Heart left ventricle (tissue), 16 donors: Measurements from ENCODE around the gene TWF2. TPM values are rescaled to one million over a fixed set of nuclear protein-coding genes. Genes with fewer than 3 reads are reported as not detected.
A peak's percentile ranks its signal among the peaks of the same experiment; 100 is the strongest.

Source experiments
- ATAC-seq, 4 donors: fragments of 200-7000 bp; cut with Tn5 transposase; one replicate each; pipeline ENCODE4 v1.9.1; 2020 to 2022; ENCODE audit warnings: moderate library complexity in 4 of 4, mild to moderate bottlenecking in 3 of 4, moderate number of reproducible peaks in 1 of 4
- DNase-seq, 5 donors: peaks; one replicate each; pipeline ENCODE4 v3.0.0-alpha.2; 2020
- H3K27ac ChIP-seq, 12 donors: fragments of 200-600 bp; sonication (generic) in 4 of 12; one replicate each; pipeline versions ENCODE4 v1.5.0 to v1.8.0; 2016 to 2022; ENCODE audit warnings: mild to moderate bottlenecking in 2 of 12
- H3K27me3 ChIP-seq, 9 donors: fragments of 200-600 bp; sonication (generic) in 2 of 9; one replicate each; pipeline versions ENCODE4 v1.5.1 to v1.8.0; 2016 to 2022; ENCODE audit warnings: mild to moderate bottlenecking in 3 of 9
- H3K36me3 ChIP-seq, 9 donors: fragments of 200-600 bp; sonication (generic) in 2 of 9; one replicate each; pipeline versions ENCODE4 v1.5.0 to v1.8.0; 2018 to 2022; ENCODE audit warnings: mild to moderate bottlenecking in 2 of 9
- H3K4me1 ChIP-seq, 12 donors: fragments of 200-600 bp; sonication (generic) in 4 of 12; one replicate each; pipeline versions ENCODE4 v1.5.0 to v1.8.0; 2016 to 2022; ENCODE audit warnings: mild to moderate bottlenecking in 3 of 12
- H3K4me3 ChIP-seq, 12 donors: fragments of 200-600 bp; sonication (generic) in 4 of 12; one replicate each; pipeline versions ENCODE4 v1.5.0 to v1.8.0; 2017 to 2022; ENCODE audit warnings: mild to moderate bottlenecking in 9 of 12, moderate library complexity in 4 of 12
- H3K9me3 ChIP-seq, 12 donors: fragments of 200-600 bp; sonication (generic) in 4 of 12; one replicate each; pipeline versions ENCODE4 v1.5.0 to v1.8.0; 2016 to 2022; ENCODE audit warnings: mild to moderate bottlenecking in 1 of 12
- CTCF ChIP-seq, 12 donors: fragments of 200-600 bp; sonication (generic) in 4 of 12; IDR thresholded peaks; one replicate each; pipeline versions ENCODE4 v1.5.0 to v1.8.0; 2018 to 2022; ENCODE audit warnings: antibody characterized with exemption in 12 of 12, mild to moderate bottlenecking in 5 of 12
- POLR2A ChIP-seq, 2 donors: fragments of 450-650 bp; IDR thresholded peaks; one replicate each; pipeline ENCODE4 v1.6.1; 2017; ENCODE audit warnings: antibody characterized with exemption in 2 of 2, mild to moderate bottlenecking in 2 of 2, moderate library complexity in 2 of 2
- WGBS, 4 donors: extraction: QIAGEN DNeasy Blood & Tissue Kit in 2 of 4; methylation state at CpG; one replicate each; pipeline versions ENCODE4 v1.1.5 to v1.1.7; 2013 to 2018; 5-methylcytosine and 5-hydroxymethylcytosine counted together
- intact Hi-C, 10 donors: fragments of 100-400 bp; cut with DNase I; formaldehyde crosslinking; loops; one replicate each; pipeline versions ENCODE4 v1.11.1 to v1.14.2; 2022
- polyA plus RNA-seq, 2 donors: library from polyadenylated mRNA; stranded (reverse); fragments of 200-250 nt; gene quantifications; one replicate each; pipeline ENCODE4 v1.2.3, GENCODE V29; 2013
- total RNA-seq, 9 donors: library from RNA; depleted of rRNA in 2 of 9; stranded (reverse); fragments of >200 nt in 2 of 9; fragmentation: NEBNext Ultra II Directional in 3 of 9; extraction: Animal tissue kit (Norgen Biotek cat#: 25700) in 3 of 9; gene quantifications; one replicate each; pipeline versions ENCODE4 v1.1.0 to v1.2.4, GENCODE V29; 2016 to 2023
- donor health status: ischemic (EF 13 %, LVEDD 7.1; RV severe dilation, severe dysfunction).
- donor health status: healthy with polysubstance abuse.
- donor health status: DM: no; HTN: yes; CAD: no.
- donor health status: DM: no; HTN: no; CAD: no.
- donor health status: ischemic (EF 25% LVEDD 6.9; RV normal size, moderate dysfunction).
- donor health status: ischemic (EF 25% LVEDD 5.7; RV mildly dilated, moderate dysfunction).
- donor health status: healthy.
- donor health status: DM: yes; HTN: yes; CAD: no.
- donor health status: ischemic (EF 35%, LVEDD 5.7; RV mildly dilated, moderate dysfunction).
- donor health status: nonischemic (EF 11% LVEDD 7.7; RV severe dilation, severe dysfunction).
- donor health status: DM: yes; HTN: yes; CAD: no.
- donor health status: PGD.
- donor health status: ischemic (EF 29% LVEDD 5.4; RV normal size, mild dysfunction).
- donor health status: nonischemic (EF 23%, LVEDD 6.1; RV moderate dilation, normal function).

The TWF2 gene
- total and polyA plus RNA-seq, 11 donors, result 45.8 to 133 (median 109) TPM

GRCh38 chr3:52237006-52237656, 1.8 kb downstream of the TWF2 start:
- H3K36me3 ChIP-seq, result peaks cover 0 to 30% (median 11%) of the 10 kb centered on the region in 9 donors
- intact Hi-C loops, result loop anchor here in 8 of 10 donors (5.0 to 10.0 kb wide), 4 partner anchors 35 to 168 kb away; partner anchors contain the start of gene WDR82 (in 5 of the 8)
- no peaks in the 10 kb centered on the region for H3K9me3 ChIP-seq
- TF ChIP-seq CTCF (IDR thresholded peaks at IDR 0.05), result no peak
- TF ChIP-seq POLR2A (IDR thresholded peaks at IDR 0.05), result no peak
- no peak for ATAC-seq
- peak overlapping the region; percentile 12 to 97 (median 91) for H3K27ac ChIP-seq
- H3K4me1 ChIP-seq, result peaks cover 10 to 73% (median 60%) of the 10 kb centered on the region in 12 donors
- peak overlapping the region in 9 of 12 donors; percentile 79 to 99 (median 97) for H3K4me3 ChIP-seq
- DNase-seq, result no peak
- H3K27me3 ChIP-seq, result no peaks in the 10 kb centered on the region
- 67 to 77% (median 75%) methylated on average over 6 of the region's 6 CpGs for WGBS, 4 donors

GRCh38 chr3:52236424-52236886, 2.5 kb downstream of the TWF2 start:
- intact Hi-C loops, result loop anchor here in 8 of 10 donors (5.0 to 10.0 kb wide), 4 partner anchors 36 to 168 kb away; partner anchors contain the start of gene WDR82 (in 5 of the 8)
- Histone ChIP-seq H3K27ac (peak overlapping the region; percentile 16 to 97 (median 91)), H3K4me3 (no peak overlapping the region), H3K9me3 (no peaks in the 10 kb centered on the region), H3K27me3 (no peaks in the 10 kb centered on the region), H3K36me3 (peaks cover 0 to 37% (median 17%) of the 10 kb centered on the region in 9 donors), H3K4me1 (peaks cover 10 to 76% (median 61%) of the 10 kb centered on the region in 12 donors)
- no peak for TF ChIP-seq CTCF (IDR thresholded peaks at IDR 0.05)
- no peak for TF ChIP-seq POLR2A (IDR thresholded peaks at IDR 0.05)
- DNase-seq, result peak in 2 of 5 donors; percentile 53 to 56
- peak in 2 of 4 donors; percentile 2 to 9 for ATAC-seq
- 47 to 53% (median 51%) methylated on average over 5 of the region's 5 CpGs for WGBS, 4 donors

GRCh38 chr3:52234516-52235447, 4.2 kb downstream of the TWF2 start:
- peak overlapping the region; percentile 71 to 97 (median 91) for H3K27ac ChIP-seq
- WGBS, 4 donors, result 53 to 65% (median 63%) methylated on average over 10 to 15 of the region's 15 CpGs
- H3K4me1 ChIP-seq, result peaks cover 10 to 73% (median 53%) of the 10 kb centered on the region in 12 donors
- no peaks in the 10 kb centered on the region for H3K9me3 ChIP-seq
- peaks cover 0 to 54% (median 34%) of the 10 kb centered on the region in 9 donors for H3K36me3 ChIP-seq
- TF ChIP-seq CTCF (IDR thresholded peaks at IDR 0.05) (peak in 6 of 12 donors; percentile 12 to 36 (median 24)), POLR2A (IDR thresholded peaks at IDR 0.05) (peak; percentile 45 to 88)
- intact Hi-C loops, result loop anchor here in 8 of 10 donors (5.0 to 10.0 kb wide), 6 partner anchors 38 to 170 kb away; partner anchors contain the start of genes WDR82 (in 5 of the 8) and GLYCTK (in 2 of the 8)
- peak; percentile 11 to 60 (median 34) for ATAC-seq
- DNase-seq, result peak in 4 of 5 donors; percentile 60 to 80 (median 66)
- peak overlapping the region in 11 of 12 donors; percentile 25 to 59 (median 44) for H3K4me3 ChIP-seq
- no peaks in the 10 kb centered on the region for H3K27me3 ChIP-seq
